Fibroblast of lung (primary cell): ENCODE measurements around the gene PPA1.

Source experiments
- CTCF ChIP-seq, 2 donors: IDR thresholded peaks in 1 of 2; conservative IDR thresholded peaks in 1 of 2; 1 replicate in 1 of 2; 2 replicates in 1 of 2; pipeline ENCODE4 v1.5.1; 2011 to 2012; ENCODE audit warnings: low read length in 2 of 2, control low read depth in 1 of 2, inconsistent platforms in 1 of 2, low read depth in 1 of 2, mild to moderate bottlenecking in 1 of 2
- EZH2 ChIP-seq: IDR thresholded peaks from 2 replicates; pipeline ENCODE4 v1.5.1; 2012; ENCODE audit warnings: low read length, control low read depth, mild to moderate bottlenecking; ENCODE audit errors: missing control alignments

GRCh38 chr10:70176441-70176840, 56.8 kb downstream of the PPA1 start:
- TF ChIP-seq CTCF (conservative IDR thresholded peaks at IDR 0.05 in 1 of 2, IDR thresholded peaks at IDR 0.05 in 1 of 2; ENCODE audit: low read depth in 1 of 2, low read length in 2 of 2) (no peak), EZH2 (no peak)
